DND-41 (cell line): ENCODE data around the gene RUNX3.

ENCODE experiments used
- CTCF ChIP-seq: IDR thresholded peaks from 2 replicates; pipeline ENCODE4 v1.5.1; 2012; ENCODE audit warnings: borderline replicate concordance, low read length, moderate library complexity, mild to moderate bottlenecking; ENCODE audit not compliant: poor library complexity, severe bottlenecking; ENCODE audit errors: extremely low read depth
- EZH2 ChIP-seq: IDR thresholded peaks from 3 replicates; pipeline ENCODE4 v1.6.1; 2012; ENCODE audit warnings: borderline replicate concordance, low read depth, mild to moderate bottlenecking, moderate library complexity, low read length, inconsistent platforms; ENCODE audit not compliant: severe bottlenecking

- TF ChIP-seq CTCF, result peak; percentile 57
- TF ChIP-seq EZH2, result no peak
Measured at GRCh38 chr1:24932284-24932683, 2.2 kb upstream of the RUNX3 start.
